ENCODE results near the gene GPR141.

Gene GPR141

GRCh38 chr7:37784015-37784414 is 100.4 kb downstream of the GPR141 start:
- no peak for DNase-seq (ENCODE audit: low read depth in 2 of 2)

GRCh38 chr7:37786741-37787569 is 103.4 kb downstream of the GPR141 start:
- no peak for DNase-seq (ENCODE audit: low read depth in 2 of 2)
